Keratinocyte (primary cell): ENCODE measurements around the gene RTKN2. TPM values are rescaled to one million over a fixed set of nuclear protein-coding genes. Genes with fewer than 3 reads are reported as not detected.

Experiments used
- DNase-seq: peaks from one replicate; pipeline ENCODE4 v3.0.0-alpha.2; 2011; ENCODE audit warnings: low read depth, missing footprints, low spot score
- FAIRE-seq: peaks from 2 replicates; lab custom pipeline; 2011; peaks lifted over from hg19 to GRCh38; lab: Jason Lieb, UNC
- H2AFZ ChIP-seq: 2 replicates; pipeline ENCODE4 v1.6.0; 2012; ENCODE audit warnings: low read length, control low read depth, inconsistent platforms; ENCODE audit not compliant: control insufficient read depth
- H3K27ac ChIP-seq: 2 replicates; pipeline ENCODE4 v1.5.1; 2011; ENCODE audit warnings: low read length; ENCODE audit not compliant: control insufficient read depth, insufficient read depth
- H3K27me3 ChIP-seq: 3 replicates; pipeline ENCODE4 v1.6.0; 2011; ENCODE audit warnings: low read length; ENCODE audit not compliant: control insufficient read depth, insufficient read depth; ENCODE audit errors: extremely low read depth
- H3K36me3 ChIP-seq, 2 experiments: 2 replicates in 1 of 2; 3 replicates in 1 of 2; pipeline ENCODE4 v1.5.1; 2011; ENCODE audit warnings: low read length in 2 of 2, mild to moderate bottlenecking in 1 of 2; ENCODE audit not compliant: control insufficient read depth in 2 of 2, insufficient read depth in 2 of 2; ENCODE audit errors: extremely low read depth in 1 of 2
- H3K4me1 ChIP-seq: 3 replicates; pipeline ENCODE4 v1.5.1; 2011; ENCODE audit warnings: low read length; ENCODE audit not compliant: control insufficient read depth, insufficient read depth; ENCODE audit errors: extremely low read depth
- H3K4me2 ChIP-seq: 3 replicates; pipeline ENCODE4 v1.6.0; 2011; ENCODE audit warnings: low read depth, low read length; ENCODE audit not compliant: control insufficient read depth, insufficient read depth; ENCODE audit errors: extremely low read depth
- H3K4me3 ChIP-seq, 3 experiments: fragments of 200-600 bp in 1 of 3; sonication (generic) in 1 of 3; 2 replicates in 2 of 3; 3 replicates in 1 of 3; pipeline ENCODE4 v1.5.1; 2011 to 2016; ENCODE audit warnings: low read length in 3 of 3, mild to moderate bottlenecking in 3 of 3, control low read depth in 2 of 3, inconsistent platforms in 1 of 3, low read depth in 1 of 3, mixed read lengths in 1 of 3, mixed run types in 1 of 3, moderate library complexity in 1 of 3; ENCODE audit not compliant: control insufficient read depth in 2 of 3, insufficient read depth in 2 of 3; ENCODE audit errors: extremely low read depth in 1 of 3
- H3K79me2 ChIP-seq: 2 replicates; pipeline ENCODE4 v1.6.0; 2012; ENCODE audit warnings: low read length; ENCODE audit not compliant: control insufficient read depth, insufficient read depth
- H3K9ac ChIP-seq: 3 replicates; pipeline ENCODE4 v1.6.0; 2011; ENCODE audit warnings: low read length; ENCODE audit not compliant: control insufficient read depth, insufficient read depth; ENCODE audit errors: extremely low read depth
- H3K9me1 ChIP-seq: 3 replicates; pipeline ENCODE4 v1.6.0; 2011; ENCODE audit warnings: low read length; ENCODE audit not compliant: control insufficient read depth, insufficient read depth; ENCODE audit errors: extremely low read depth
- H3K9me3 ChIP-seq: 2 replicates; pipeline ENCODE4 v1.5.1; 2012; ENCODE audit warnings: low read depth, low read length; ENCODE audit not compliant: control insufficient read depth
- H4K20me1 ChIP-seq: 3 replicates; pipeline ENCODE4 v1.6.0; 2011; ENCODE audit warnings: low read length; ENCODE audit not compliant: control insufficient read depth, insufficient read depth; ENCODE audit errors: extremely low read depth
- CTCF ChIP-seq, 3 experiments: IDR thresholded peaks in 1 of 3; conservative IDR thresholded peaks in 1 of 3; optimal IDR thresholded peaks in 1 of 3; 2 replicates in 2 of 3; 3 replicates in 1 of 3; pipeline versions ENCODE3 to v1.5.1; 2011; ENCODE audit warnings: low read length in 3 of 3, mild to moderate bottlenecking in 3 of 3, moderate library complexity in 2 of 3, control low read depth in 1 of 3, inconsistent platforms in 1 of 3; ENCODE audit not compliant: insufficient read depth in 2 of 3; ENCODE audit errors: extremely low read depth in 1 of 3
- EZH2 ChIP-seq: IDR thresholded peaks from one replicate; pipeline ENCODE4 v1.6.1; 2012; ENCODE audit warnings: inconsistent platforms, mild to moderate bottlenecking, low read length, moderate library complexity
- dilution Hi-C: fragments of 300-500 bp; cut with MboI; formaldehyde crosslinking; loops from one replicate; pipeline ENCODE4 v1.7.0; 2020; ENCODE audit warnings: low sequenced_read_pairs; ENCODE audit not compliant: extremely low pct_ligation_motif_present
- polyA plus RNA-seq, 5 experiments: library from polyadenylated mRNA; depleted of rRNA in 3 of 5; stranded (reverse) in 3 of 5; stranded (forward) in 1 of 5; unstranded in 1 of 5; fragments of >200 nt; gene quantifications; 1 replicate in 1 of 5; 2 replicates in 3 of 5; 3 replicates in 1 of 5; pipeline versions ENCODE4 v1.2.1 to v1.2.3, GENCODE V29; 2011 to 2012; ENCODE audit warnings: missing spikeins in 2 of 5, low read depth in 1 of 5, low replicate concordance in 1 of 5

RTKN2 gene
- polyA plus RNA-seq, 1 donor (not counting 4 experiments of a cell fraction or from before 2014, with no cell fraction given), result 3.2 TPM

- Histone ChIP-seq H3K9ac (no peak overlapping the region), H3K36me3 (no peaks in the 10 kb centered on the region), H4K20me1 (no peaks in the 10 kb centered on the region), H3K4me2 (no peak overlapping the region), H3K4me3 (no peak overlapping the region), H3K9me1 (no peaks in the 10 kb centered on the region), H3K27me3 (no peaks in the 10 kb centered on the region), H2AFZ (no peak overlapping the region), H3K27ac (no peak overlapping the region), H3K9me3 (no peaks in the 10 kb centered on the region), H3K79me2 (no peaks in the 10 kb centered on the region), H3K4me1 (no peaks in the 10 kb centered on the region)
- dilution Hi-C loops, result no loop called here
- no peak for DNase-seq
- no peak for TF ChIP-seq CTCF (optimal IDR thresholded peaks at IDR 0.05 in 1 of 3, IDR thresholded peaks at IDR 0.05 in 1 of 3, conservative IDR thresholded peaks at IDR 0.05 in 1 of 3; ENCODE audit: extremely low read depth in 1 of 3, insufficient read depth in 2 of 3, low read length in 3 of 3)
- no peak for TF ChIP-seq EZH2
- no peak for FAIRE-seq
Observed at GRCh38 chr10:62302760-62303159, 34.1 kb upstream of the RTKN2 start.

DNA sequence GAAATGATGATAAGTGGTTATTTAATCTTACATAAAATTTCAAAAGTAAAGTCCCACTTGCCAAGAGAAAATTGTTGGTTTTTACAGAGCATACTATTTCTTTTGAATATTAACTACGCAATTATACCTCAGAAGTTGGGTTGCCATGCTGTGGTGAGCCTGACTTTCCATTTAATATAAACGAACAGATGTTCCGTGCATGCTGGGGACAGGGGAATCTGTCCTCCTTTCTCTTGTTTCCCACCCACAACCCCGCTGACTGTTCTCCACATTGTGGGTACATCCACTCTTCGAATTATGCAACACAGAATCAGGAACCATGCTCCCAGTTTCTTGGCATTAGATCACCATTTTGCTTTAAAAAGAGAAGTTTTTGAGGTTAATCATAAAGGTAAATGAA is 29.2 kb upstream of the RTKN2 start:
- no peak overlapping the region for H2AFZ ChIP-seq
- DNase-seq, result no peak
- no peaks in the 10 kb centered on the region for H4K20me1 ChIP-seq
- no peaks in the 10 kb centered on the region for H3K79me2 ChIP-seq
- H3K9me1 ChIP-seq, result no peaks in the 10 kb centered on the region
- TF ChIP-seq EZH2 (no peak), CTCF (optimal IDR thresholded peaks at IDR 0.05 in 1 of 3, IDR thresholded peaks at IDR 0.05 in 1 of 3, conservative IDR thresholded peaks at IDR 0.05 in 1 of 3; ENCODE audit: extremely low read depth in 1 of 3, insufficient read depth in 2 of 3, low read length in 3 of 3) (no peak)
- H3K4me1 ChIP-seq, result no peaks in the 10 kb centered on the region
- no peak overlapping the region for H3K4me2 ChIP-seq
- dilution Hi-C loops, result no loop called here
- no peaks in the 10 kb centered on the region for H3K9me3 ChIP-seq
- no peak overlapping the region for H3K27ac ChIP-seq
- H3K4me3 ChIP-seq, result no peak overlapping the region
- no peaks in the 10 kb centered on the region for H3K36me3 ChIP-seq
- H3K9ac ChIP-seq, result no peak overlapping the region
- H3K27me3 ChIP-seq, result no peaks in the 10 kb centered on the region
- FAIRE-seq, result no peak
